Spleen (tissue), 7 donors: ENCODE results near the gene DNM1.

Source experiments
- POLR2A ChIP-seq, 3 donors: fragments of 450-650 bp; IDR thresholded peaks; one replicate each; pipeline ENCODE4 v1.5.1; 2017; ENCODE audit warnings: antibody characterized with exemption in 3 of 3, mild to moderate bottlenecking in 1 of 3
- POLR2AphosphoS5 ChIP-seq, 3 donors: sonication (generic); formaldehyde crosslinking; IDR thresholded peaks; one replicate each; pipeline ENCODE4 v1.5.1; 2017; ENCODE audit warnings: antibody characterized with exemption in 3 of 3
- TF ChIP-seq, protein P1 (sequence below), 11 experiments: fragments of 200-600 bp in 7 of 11; fragments of 450-650 bp in 4 of 11; sonication (generic) in 4 of 11; IDR thresholded peaks in 8 of 11; conservative IDR thresholded peaks in 3 of 11; 1 replicate in 7 of 11; 2 replicates in 4 of 11; pipeline versions ENCODE4 v1.4.0 to v1.8.0; 2016 to 2021; ENCODE audit warnings: antibody characterized with exemption in 11 of 11, inconsistent platforms in 4 of 11, mild to moderate bottlenecking in 1 of 11
- donor health status: DM: no; HTN: no; CAD: no; lungs with moderate emphysema.
- donor health status: DM: no; HTN: no; CAD: no.
- donor health status: DM: no; HTN: no; CAD: no.

DNA sequence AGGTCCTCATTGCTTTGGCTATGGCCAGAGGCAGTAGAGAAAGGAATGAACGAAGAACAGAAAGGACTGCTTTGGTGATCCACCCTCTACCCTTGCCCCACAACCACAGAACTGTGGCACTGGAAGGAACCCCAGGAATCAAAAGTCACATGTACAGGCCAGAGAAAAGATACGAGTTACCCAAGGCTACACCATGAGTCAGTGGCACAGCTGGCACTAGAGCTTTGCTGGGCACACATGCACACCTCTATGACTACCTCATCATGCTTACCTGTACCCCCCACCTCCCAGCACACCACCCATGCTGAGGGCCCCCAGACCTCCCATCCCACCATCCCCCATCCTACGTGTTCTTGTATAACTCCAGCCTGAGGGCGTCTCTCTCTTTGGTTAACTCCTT, 59.5 kb downstream of the DNM1 start:
- TF ChIP-seq, protein P1, sequence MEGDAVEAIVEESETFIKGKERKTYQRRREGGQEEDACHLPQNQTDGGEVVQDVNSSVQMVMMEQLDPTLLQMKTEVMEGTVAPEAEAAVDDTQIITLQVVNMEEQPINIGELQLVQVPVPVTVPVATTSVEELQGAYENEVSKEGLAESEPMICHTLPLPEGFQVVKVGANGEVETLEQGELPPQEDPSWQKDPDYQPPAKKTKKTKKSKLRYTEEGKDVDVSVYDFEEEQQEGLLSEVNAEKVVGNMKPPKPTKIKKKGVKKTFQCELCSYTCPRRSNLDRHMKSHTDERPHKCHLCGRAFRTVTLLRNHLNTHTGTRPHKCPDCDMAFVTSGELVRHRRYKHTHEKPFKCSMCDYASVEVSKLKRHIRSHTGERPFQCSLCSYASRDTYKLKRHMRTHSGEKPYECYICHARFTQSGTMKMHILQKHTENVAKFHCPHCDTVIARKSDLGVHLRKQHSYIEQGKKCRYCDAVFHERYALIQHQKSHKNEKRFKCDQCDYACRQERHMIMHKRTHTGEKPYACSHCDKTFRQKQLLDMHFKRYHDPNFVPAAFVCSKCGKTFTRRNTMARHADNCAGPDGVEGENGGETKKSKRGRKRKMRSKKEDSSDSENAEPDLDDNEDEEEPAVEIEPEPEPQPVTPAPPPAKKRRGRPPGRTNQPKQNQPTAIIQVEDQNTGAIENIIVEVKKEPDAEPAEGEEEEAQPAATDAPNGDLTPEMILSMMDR (IDR thresholded peaks at IDR 0.05 in 8 of 11, conservative IDR thresholded peaks at IDR 0.05 in 3 of 11) = no peak
- no peak for TF ChIP-seq POLR2A (IDR thresholded peaks at IDR 0.05)
- no peak for TF ChIP-seq POLR2AphosphoS5 (IDR thresholded peaks at IDR 0.05)
